T-helper 1 cell treated with Interleukin-12 subunit alpha and Interleukin-12 subunit beta and Interleukin-4 antibody, amounts not matched to agents 30 μg/mL and 1 μg/mL, for 36 hours (primary cell): ENCODE results near the gene ACER3.
"Not testable (repeated sequence)": the region's sequence is repeated elsewhere in the genome, so short reads cannot be mapped to it uniquely, and the experiment has no call there.

Source experiments
- H3K27ac Mint-ChIP-seq: one replicate; pipeline ENCODE4 v1.8.0; 2021; ENCODE audit warnings: mild to moderate bottlenecking, mixed read lengths
- H3K27me3 Mint-ChIP-seq: one replicate; pipeline ENCODE4 v1.8.0; 2021; ENCODE audit warnings: low read depth, mixed read lengths
- H3K36me3 Mint-ChIP-seq: one replicate; pipeline ENCODE4 v1.8.0; 2021; ENCODE audit warnings: low read depth, mixed read lengths
- H3K4me1 Mint-ChIP-seq: one replicate; pipeline ENCODE4 v1.8.0; 2021; ENCODE audit warnings: low read depth, mixed read lengths
- H3K4me3 Mint-ChIP-seq: one replicate; pipeline ENCODE4 v1.8.0; 2021; ENCODE audit warnings: mild to moderate bottlenecking, moderate library complexity, mixed read lengths
- H3K9me3 Mint-ChIP-seq: one replicate; pipeline ENCODE4 v1.8.0; 2021; ENCODE audit warnings: mixed read lengths

The ACER3 gene

DNA sequence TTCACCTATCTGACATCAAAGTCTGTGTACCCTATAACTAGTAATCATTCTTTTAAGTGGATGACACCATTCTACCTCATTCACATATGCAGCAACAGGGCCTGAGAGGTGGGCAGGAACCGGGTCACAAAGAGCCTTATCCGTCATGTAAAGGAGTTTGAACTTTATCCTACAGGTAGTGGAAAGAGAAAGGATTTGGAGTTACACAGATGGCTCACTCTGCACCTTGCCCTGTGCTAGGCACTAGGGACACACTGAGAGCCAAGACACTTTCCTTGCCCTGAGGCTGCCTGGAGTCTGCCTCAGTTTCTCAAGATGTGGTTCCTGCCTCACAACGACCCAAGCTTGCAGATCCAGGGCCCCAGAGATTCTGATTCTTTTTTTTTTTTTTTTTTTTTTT, 14.3 kb upstream of the ACER3 start:
- no peak overlapping the region for H3K4me3 Mint-ChIP-seq
- no peaks in the 10 kb centered on the region for H3K9me3 Mint-ChIP-seq
- H3K27ac Mint-ChIP-seq: no peak overlapping the region
- no peaks in the 10 kb centered on the region for H3K4me1 Mint-ChIP-seq
- peaks cover 29% of the 10 kb centered on the region for H3K27me3 Mint-ChIP-seq
- H3K36me3 Mint-ChIP-seq: no peaks in the 10 kb centered on the region

- H3K9me3 Mint-ChIP-seq: no peaks in the 10 kb centered on the region
- H3K27me3 Mint-ChIP-seq: peaks cover 16% of the 10 kb centered on the region
- H3K36me3 Mint-ChIP-seq: no peaks in the 10 kb centered on the region
- H3K4me3 Mint-ChIP-seq: no peak overlapping the region
- H3K4me1 Mint-ChIP-seq: no peaks in the 10 kb centered on the region
- no peak overlapping the region for H3K27ac Mint-ChIP-seq
Measured at GRCh38 chr11:76849376-76849775, 11.3 kb upstream of the ACER3 start.

- H3K36me3 Mint-ChIP-seq: no peaks in the 10 kb centered on the region
- no peaks in the 10 kb centered on the region for H3K4me1 Mint-ChIP-seq
- no peaks in the 10 kb centered on the region for H3K9me3 Mint-ChIP-seq
- H3K27me3 Mint-ChIP-seq: peaks cover 15% of the 10 kb centered on the region
- no peak overlapping the region for H3K4me3 Mint-ChIP-seq
- no peak overlapping the region for H3K27ac Mint-ChIP-seq
Measured at GRCh38 chr11:76850130-76850529, 10.6 kb upstream of the ACER3 start.

DNA sequence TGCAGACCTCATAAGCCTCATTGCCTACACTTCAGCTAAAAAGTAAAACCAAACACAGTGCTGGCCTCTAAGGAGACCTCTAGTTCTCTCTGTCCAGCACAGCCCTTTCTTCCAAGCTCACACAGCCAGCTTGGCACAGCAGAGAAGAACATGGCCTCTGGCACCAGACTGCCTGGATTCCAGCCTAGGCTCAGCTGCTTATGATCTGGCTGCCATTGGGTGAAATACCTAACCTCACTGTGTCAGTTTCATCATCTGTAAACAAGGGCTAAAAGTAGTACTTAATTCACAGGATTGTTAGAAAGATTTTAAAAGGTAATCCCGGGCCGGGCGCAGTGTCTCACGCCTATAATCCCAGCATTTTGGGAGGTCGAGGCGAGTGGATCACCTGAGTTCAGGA, 9.9 kb upstream of the ACER3 start:
- Mint-ChIP-seq H3K27me3 (peaks cover 15% of the 10 kb centered on the region), H3K27ac (no peak overlapping the region), H3K4me1 (no peaks in the 10 kb centered on the region), H3K36me3 (no peaks in the 10 kb centered on the region), H3K4me3 (no peak overlapping the region), H3K9me3 (no peaks in the 10 kb centered on the region)

DNA sequence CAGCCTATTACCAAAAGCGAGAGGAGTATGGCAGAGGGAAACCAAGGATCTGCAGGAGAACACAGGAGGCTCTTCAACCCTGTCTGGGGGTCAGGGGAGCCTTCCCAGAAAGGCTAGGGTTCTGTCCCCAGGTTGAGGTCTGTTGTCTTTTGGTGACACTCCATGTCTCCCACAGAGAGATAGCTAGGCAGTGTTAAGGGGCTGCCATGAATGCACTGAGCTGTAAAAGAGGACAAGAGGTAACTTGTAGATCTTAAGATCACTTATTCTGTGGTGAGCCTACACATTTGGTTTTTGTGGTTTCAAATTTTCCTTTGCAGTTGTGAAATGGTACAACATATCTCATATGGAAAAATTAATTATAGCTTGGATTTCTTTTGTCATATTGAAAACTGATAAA, 6.0 kb upstream of the ACER3 start:
- H3K27ac Mint-ChIP-seq: no peak overlapping the region
- H3K36me3 Mint-ChIP-seq: peaks cover 4% of the 10 kb centered on the region
- no peaks in the 10 kb centered on the region for H3K9me3 Mint-ChIP-seq
- H3K27me3 Mint-ChIP-seq: peaks cover 4% of the 10 kb centered on the region
- H3K4me1 Mint-ChIP-seq: peaks cover 4% of the 10 kb centered on the region
- no peak overlapping the region for H3K4me3 Mint-ChIP-seq

DNA sequence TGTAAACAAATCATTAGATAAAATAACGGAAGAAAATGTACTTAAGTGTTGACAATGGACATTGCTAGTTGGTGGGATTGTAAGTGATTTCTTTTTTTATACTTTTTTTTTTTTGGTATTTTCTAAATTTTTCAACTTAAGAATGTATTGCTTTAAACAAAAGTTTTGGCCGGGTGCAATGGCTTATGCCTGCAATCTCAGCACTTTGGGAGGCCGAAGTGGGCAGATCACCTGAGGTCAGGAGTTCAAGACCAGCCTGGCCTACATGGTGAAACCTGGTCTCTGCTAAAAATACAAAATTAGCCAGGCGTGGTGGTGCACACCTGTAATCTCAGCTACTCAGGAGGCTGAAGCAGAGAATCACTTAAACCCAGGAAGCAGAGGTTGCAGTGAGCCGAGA, 5.0 kb upstream of the ACER3 start:
- H3K27me3 Mint-ChIP-seq, H3K4me1 Mint-ChIP-seq, H3K36me3 Mint-ChIP-seq, H3K9me3 Mint-ChIP-seq, H3K4me3 Mint-ChIP-seq, H3K27ac Mint-ChIP-seq: not testable (repeated sequence)

GRCh38 chr11:76856106-76856505, 4.6 kb upstream of the ACER3 start:
- H3K27ac Mint-ChIP-seq: no peak overlapping the region
- peaks cover 4% of the 10 kb centered on the region for H3K4me1 Mint-ChIP-seq
- no peaks in the 10 kb centered on the region for H3K9me3 Mint-ChIP-seq
- no peak overlapping the region for H3K4me3 Mint-ChIP-seq
- H3K27me3 Mint-ChIP-seq: peaks cover 4% of the 10 kb centered on the region
- H3K36me3 Mint-ChIP-seq: peaks cover 4% of the 10 kb centered on the region

GRCh38 chr11:76856571-76856970, 4.1 kb upstream of the ACER3 start:
- no peak overlapping the region for H3K27ac Mint-ChIP-seq
- H3K36me3 Mint-ChIP-seq: peaks cover 6% of the 10 kb centered on the region
- no peaks in the 10 kb centered on the region for H3K9me3 Mint-ChIP-seq
- peaks cover 7% of the 10 kb centered on the region for H3K4me1 Mint-ChIP-seq
- H3K27me3 Mint-ChIP-seq: peaks cover 4% of the 10 kb centered on the region
- no peak overlapping the region for H3K4me3 Mint-ChIP-seq

GRCh38 chr11:76857781-76858410, 2.8 kb upstream of the ACER3 start:
- no peak overlapping the region for H3K4me3 Mint-ChIP-seq
- peaks cover 13% of the 10 kb centered on the region for H3K4me1 Mint-ChIP-seq
- H3K9me3 Mint-ChIP-seq: no peaks in the 10 kb centered on the region
- peaks cover 4% of the 10 kb centered on the region for H3K27me3 Mint-ChIP-seq
- no peak overlapping the region for H3K27ac Mint-ChIP-seq
- peaks cover 6% of the 10 kb centered on the region for H3K36me3 Mint-ChIP-seq

DNA sequence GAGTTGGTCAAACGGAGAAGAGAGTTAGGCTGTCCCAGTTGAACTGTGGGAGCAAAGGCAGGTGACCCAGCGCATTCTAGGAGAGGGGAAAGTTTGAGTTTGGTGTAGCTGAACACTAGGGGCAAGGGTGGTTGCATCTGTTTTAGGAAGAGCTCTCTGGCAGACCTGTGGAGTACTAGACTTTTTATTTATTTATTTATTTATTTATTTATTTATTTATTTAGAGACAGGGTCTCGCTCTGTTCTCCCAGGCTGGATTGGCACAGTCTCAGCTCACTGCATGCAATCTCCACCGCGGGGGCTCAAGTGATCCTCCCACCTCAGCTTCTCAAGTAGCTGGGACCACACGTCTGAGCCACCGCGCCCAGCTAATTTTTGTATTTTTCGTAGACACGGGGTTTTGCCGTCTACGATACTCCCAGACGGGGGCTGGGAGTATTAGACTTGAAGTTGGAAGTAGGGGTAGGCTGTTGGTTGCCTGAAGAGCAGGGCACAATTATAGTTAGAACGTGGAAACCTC, 950 bp upstream of the ACER3 start:
- Mint-ChIP-seq H3K27ac (peak overlapping the region; percentile 68), H3K9me3 (no peaks in the 10 kb centered on the region), H3K36me3 (peaks cover 8% of the 10 kb centered on the region), H3K4me3 (peak overlapping the region; percentile 60), H3K27me3 (no peaks in the 10 kb centered on the region), H3K4me1 (peaks cover 20% of the 10 kb centered on the region)

DNA sequence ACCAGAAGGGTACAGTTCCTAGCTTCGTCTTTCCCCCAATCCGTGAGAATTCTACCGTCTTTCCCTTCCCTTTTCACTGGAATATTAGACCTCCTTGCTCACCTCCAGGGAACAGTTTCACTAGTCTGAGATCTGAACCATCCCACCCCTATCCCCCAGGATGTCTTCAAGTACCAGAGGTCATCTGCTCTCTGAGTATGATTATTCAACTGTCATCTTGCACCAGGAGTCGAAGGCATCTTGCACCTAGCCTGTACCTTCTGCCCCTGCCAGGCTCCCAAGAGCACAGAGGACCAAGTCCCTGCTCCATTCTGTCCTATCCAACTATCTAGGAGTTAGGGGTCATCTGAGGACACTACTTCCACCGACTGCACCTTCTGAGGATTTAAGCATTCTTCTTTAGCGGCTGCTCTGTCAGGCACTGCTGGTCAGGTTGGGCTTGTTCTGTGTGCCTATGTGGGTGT, 804 bp downstream of the ACER3 start:
- Mint-ChIP-seq H3K4me1 (peaks cover 20% of the 10 kb centered on the region), H3K4me3 (peak overlapping the region; percentile 90), H3K27me3 (no peaks in the 10 kb centered on the region), H3K36me3 (peaks cover 8% of the 10 kb centered on the region), H3K9me3 (no peaks in the 10 kb centered on the region), H3K27ac (peak overlapping the region; percentile 76)

DNA sequence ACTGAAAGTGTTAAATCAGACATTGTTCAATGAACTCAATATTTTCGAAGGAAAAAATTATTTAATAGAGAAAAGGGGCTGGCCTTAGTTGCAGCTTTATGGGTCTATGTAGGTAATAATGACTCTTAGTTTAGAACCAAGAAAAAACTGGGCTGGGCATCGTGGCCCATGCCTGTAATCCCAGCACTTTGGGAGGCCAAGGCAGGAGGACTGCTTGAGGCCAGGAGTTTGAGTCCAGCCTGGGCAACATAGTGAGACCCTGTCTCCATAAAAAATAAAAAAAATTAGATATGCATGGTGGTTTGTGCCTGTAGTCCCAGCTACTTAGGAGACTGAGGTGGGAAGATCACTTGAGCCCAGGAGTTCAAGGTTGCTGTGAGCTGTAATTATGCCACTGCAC, 2.1 kb downstream of the ACER3 start:
- not testable (repeated sequence) for H3K27ac Mint-ChIP-seq, H3K27me3 Mint-ChIP-seq, H3K9me3 Mint-ChIP-seq, H3K36me3 Mint-ChIP-seq, H3K4me3 Mint-ChIP-seq
- H3K4me1 Mint-ChIP-seq: peaks cover 20% of the 10 kb centered on the region

- H3K27me3 Mint-ChIP-seq: no peaks in the 10 kb centered on the region
- H3K27ac Mint-ChIP-seq: no peak overlapping the region
- peaks cover 12% of the 10 kb centered on the region for H3K36me3 Mint-ChIP-seq
- peaks cover 22% of the 10 kb centered on the region for H3K4me1 Mint-ChIP-seq
- no peaks in the 10 kb centered on the region for H3K9me3 Mint-ChIP-seq
- no peak overlapping the region for H3K4me3 Mint-ChIP-seq
Measured at GRCh38 chr11:76863196-76863777, 2.6 kb downstream of the ACER3 start.

DNA sequence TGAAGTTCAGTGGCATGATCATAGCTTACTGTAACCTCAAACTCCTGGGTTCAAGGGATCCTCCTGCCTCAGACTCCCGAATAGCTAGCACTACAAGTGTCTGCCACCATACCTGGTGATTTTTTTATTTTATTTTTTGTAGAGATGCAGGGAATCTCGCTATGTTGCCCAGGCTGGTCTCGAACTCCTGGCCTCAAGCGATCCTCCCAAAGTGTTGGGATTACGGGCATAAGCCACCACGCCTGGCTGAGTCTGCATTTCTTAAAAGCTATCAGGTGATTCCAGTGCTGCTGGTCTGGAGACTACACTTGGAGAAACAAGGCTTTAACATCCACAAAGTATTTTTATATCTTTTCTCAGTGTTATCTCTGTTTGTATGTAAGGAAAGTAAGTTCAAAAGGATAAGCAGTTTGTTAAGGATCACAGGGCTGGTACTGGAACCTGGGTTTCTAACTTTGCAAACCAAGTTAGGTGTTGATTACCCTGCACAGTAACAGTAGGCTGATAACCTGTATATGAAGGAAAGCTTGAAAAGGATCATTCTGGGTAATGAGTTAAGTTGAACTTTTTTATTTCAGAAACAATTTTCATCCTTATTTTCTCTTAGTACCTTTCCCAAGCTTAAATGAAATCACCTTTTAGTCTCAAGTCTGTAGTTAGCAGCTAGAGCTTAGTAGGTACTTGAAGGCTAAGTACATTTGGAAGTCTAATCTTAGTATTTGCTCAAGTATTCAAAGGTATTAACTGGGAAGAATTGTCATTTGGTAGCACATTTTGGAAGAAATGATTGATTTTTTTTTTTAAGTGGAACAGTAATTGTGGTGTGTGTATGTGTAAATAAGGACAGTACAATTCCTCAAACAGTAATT, 12.5 kb downstream of the ACER3 start:
- no peak overlapping the region for H3K27ac Mint-ChIP-seq
- no peak overlapping the region for H3K4me3 Mint-ChIP-seq
- H3K27me3 Mint-ChIP-seq: no peaks in the 10 kb centered on the region
- peaks cover 11% of the 10 kb centered on the region for H3K36me3 Mint-ChIP-seq
- H3K4me1 Mint-ChIP-seq: no peaks in the 10 kb centered on the region
- no peaks in the 10 kb centered on the region for H3K9me3 Mint-ChIP-seq

- peaks cover 4% of the 10 kb centered on the region for H3K9me3 Mint-ChIP-seq
- H3K27me3 Mint-ChIP-seq: peaks cover 8% of the 10 kb centered on the region
- H3K4me3 Mint-ChIP-seq: no peak overlapping the region
- no peaks in the 10 kb centered on the region for H3K4me1 Mint-ChIP-seq
- H3K27ac Mint-ChIP-seq: no peak overlapping the region
- H3K36me3 Mint-ChIP-seq: peaks cover 4% of the 10 kb centered on the region
Measured at GRCh38 chr11:76878014-76878413, 17.3 kb downstream of the ACER3 start.
